ENCODE data around the gene S1PR3.
A peak's percentile ranks its signal among the peaks of the same experiment; 100 is the strongest.

The S1PR3 gene

GRCh38 chr9:89036383-89036782 lies 45.1 kb downstream of the S1PR3 start:
- DNase-seq: peak in 3 of 56 donors; percentile 7 to 19 (median 16)

GRCh38 chr9:89036891-89037290 lies 45.6 kb downstream of the S1PR3 start:
- peak in 6 of 56 donors; percentile 12 to 54 (median 24) for DNase-seq

- DNase-seq: no peak
Observed at GRCh38 chr9:89037346-89037745, 46.1 kb downstream of the S1PR3 start.

GRCh38 chr9:89037891-89038290 lies 46.6 kb downstream of the S1PR3 start:
- no peak for DNase-seq

- peak in 35 of 56 donors; percentile 10 to 85 (median 49) for DNase-seq
Observed at GRCh38 chr9:89038382-89039103, 47.3 kb downstream of the S1PR3 start.

- peak in 1 of 56 donors; percentile 20 for DNase-seq
Observed at GRCh38 chr9:89039104-89039465, 47.8 kb downstream of the S1PR3 start.

GRCh38 chr9:89039664-89040063 lies 48.4 kb downstream of the S1PR3 start:
- no peak for DNase-seq

GRCh38 chr9:89042984-89043383 lies 51.7 kb downstream of the S1PR3 start:
- DNase-seq: peak in 3 of 56 donors; percentile 22 to 66 (median 37)

GRCh38 chr9:89044104-89044503 lies 52.8 kb downstream of the S1PR3 start:
- no peak for DNase-seq

GRCh38 chr9:89044881-89045280 lies 53.6 kb downstream of the S1PR3 start:
- DNase-seq: no peak

- no peak for DNase-seq
Observed at GRCh38 chr9:89046832-89047231, 55.6 kb downstream of the S1PR3 start.

GRCh38 chr9:89047667-89048066 lies 56.4 kb downstream of the S1PR3 start:
- no peak for DNase-seq

GRCh38 chr9:89048616-89049015 lies 57.3 kb downstream of the S1PR3 start:
- DNase-seq: no peak

GRCh38 chr9:89049646-89050045 lies 58.4 kb downstream of the S1PR3 start:
- no peak for DNase-seq

GRCh38 chr9:89051421-89052025 lies 60.3 kb downstream of the S1PR3 start:
- no peak for DNase-seq

GRCh38 chr9:89052470-89053097 lies 61.3 kb downstream of the S1PR3 start:
- no peak for DNase-seq

GRCh38 chr9:89053301-89053700 lies 62.0 kb downstream of the S1PR3 start:
- DNase-seq: no peak
